GM23248 (cell line): Measurements from ENCODE around the gene BCL11B. TPM values are rescaled to one million over a fixed set of nuclear protein-coding genes. Genes with fewer than 3 reads are reported as not detected.

ENCODE experiments used
- DNase-seq: peaks from one replicate; pipeline ENCODE4 v3.0.0-alpha.2; 2015
- H2AFZ ChIP-seq: fragments of 200-600 bp; sonication (generic); 2 replicates; pipeline ENCODE4 v1.6.1; 2016; ENCODE audit warnings: antibody characterized with exemption
- H3F3A ChIP-seq: fragments of 200-600 bp; sonication (generic); 2 replicates; pipeline ENCODE4 v1.6.1; 2016; ENCODE audit warnings: mild to moderate bottlenecking, antibody characterized with exemption, mixed run types; ENCODE audit not compliant: insufficient read depth
- H3K27ac ChIP-seq: fragments of 200-600 bp; sonication (generic); 2 replicates; pipeline ENCODE4 v1.5.1; 2016; ENCODE audit warnings: mild to moderate bottlenecking
- H3K27me3 ChIP-seq: fragments of 200-600 bp; sonication (generic); replicated peaks from 2 replicates; pipeline ENCODE4 v1.6.1; 2016; ENCODE audit warnings: mild to moderate bottlenecking; ENCODE audit not compliant: insufficient read depth
- H3K36me3 ChIP-seq: fragments of 200-600 bp; sonication (generic); 2 replicates; pipeline ENCODE4 v1.6.1; 2016; ENCODE audit warnings: low read depth, mild to moderate bottlenecking
- H3K4me1 ChIP-seq: fragments of 200-600 bp; sonication (generic); 2 replicates; pipeline ENCODE4 v1.6.1; 2016; ENCODE audit warnings: mild to moderate bottlenecking; ENCODE audit not compliant: insufficient read depth
- H3K4me2 ChIP-seq: fragments of 200-600 bp; sonication (generic); one replicate; pipeline ENCODE4 v1.6.1; 2016; ENCODE audit warnings: mild to moderate bottlenecking; ENCODE audit not compliant: unreplicated experiment
- H3K4me3 ChIP-seq: fragments of 200-600 bp; sonication (generic); 2 replicates; pipeline ENCODE4 v1.5.1; 2016; ENCODE audit warnings: mild to moderate bottlenecking
- H3K79me2 ChIP-seq: fragments of 200-600 bp; sonication (generic); 2 replicates; pipeline ENCODE4 v1.6.1; 2016; ENCODE audit warnings: mild to moderate bottlenecking; ENCODE audit not compliant: insufficient read depth
- H3K9ac ChIP-seq: fragments of 200-600 bp; sonication (generic); 2 replicates; pipeline ENCODE4 v1.6.1; 2016; ENCODE audit warnings: mild to moderate bottlenecking
- H3K9me2 ChIP-seq: fragments of 200-600 bp; sonication (generic); 2 replicates; pipeline ENCODE4 v1.6.1; 2016; ENCODE audit warnings: mixed run types, mild to moderate bottlenecking, moderate library complexity; ENCODE audit not compliant: insufficient read depth
- H3K9me3 ChIP-seq: fragments of 200-600 bp; sonication (generic); one replicate; pipeline ENCODE4 v1.6.1; 2017; ENCODE audit warnings: low read depth
- H4K20me1 ChIP-seq: fragments of 200-600 bp; sonication (generic); 2 replicates; pipeline ENCODE4 v1.6.0; 2016; ENCODE audit not compliant: insufficient read depth
- EZH2 ChIP-seq: fragments of 200-600 bp; sonication (generic); IDR thresholded peaks from 2 replicates; pipeline ENCODE4 v1.6.1; 2018; ENCODE audit warnings: antibody characterized with exemption, mild to moderate bottlenecking; ENCODE audit not compliant: insufficient read depth, poor library complexity, severe bottlenecking
- EZH2phosphoT487 ChIP-seq: fragments of 200-600 bp; sonication (generic); IDR thresholded peaks from 2 replicates; pipeline ENCODE4 v1.6.1; 2018; ENCODE audit warnings: antibody characterized with exemption, moderate library complexity, mild to moderate bottlenecking, low read depth; ENCODE audit not compliant: insufficient read depth
- WGBS, 2 experiments: methylation state at CpG; one replicate each; pipeline ENCODE4 v1.1.6; 2015 to 2017; ENCODE audit warnings: low lambda C conversion rate in 2 of 2, low coverage in 1 of 2; ENCODE audit errors: missing lambda C conversion rate in 2 of 2; 5-methylcytosine and 5-hydroxymethylcytosine counted together
- in situ Hi-C: fragments of 300-500 bp; cut with MboI; formaldehyde crosslinking; loops from 2 replicates; pipeline ENCODE4 v1.15.0; 2020
- polyA plus RNA-seq: library from polyadenylated mRNA; unstranded; fragments of >200 nt; fragmentation: Nextera tagmentation; extraction: Ambion mirVana; gene quantifications from 2 replicates; pipeline ENCODE4 v1.2.1, GENCODE V29; 2016
- total RNA-seq: library from RNA; depleted of rRNA; stranded (reverse); fragments of >200 nt; shearing (Covaris generic); gene quantifications from 2 replicates; pipeline ENCODE4 v1.2.3, GENCODE V29; 2014

The BCL11B gene
- total and polyA plus RNA-seq, 2 experiments from 2014 or later, result not detected

- Histone ChIP-seq H4K20me1 (no peaks in the 10 kb centered on the region), H3K4me1 (no peaks in the 10 kb centered on the region), H3K9me2 (no peaks in the 10 kb centered on the region), H2AFZ (no peak overlapping the region), H3K36me3 (no peaks in the 10 kb centered on the region), H3K79me2 (no peaks in the 10 kb centered on the region), H3K9ac (no peak overlapping the region), H3K27me3 (peaks cover 3% of the 10 kb centered on the region; the same call in 1 of the 2 replicates), H3K9me3 (no peaks in the 10 kb centered on the region), H3K4me2 (no peak overlapping the region), H3K4me3 (no peak overlapping the region), H3K27ac (no peak overlapping the region), H3F3A (no peaks in the 10 kb centered on the region)
- no peak for TF ChIP-seq EZH2
- TF ChIP-seq EZH2phosphoT487, result no peak
- no peak for DNase-seq
- 52 to 53% methylated on average over 18 of the region's 18 CpGs for WGBS, 2 experiments
- in situ Hi-C loops, result no loop called here
Measured at GRCh38 chr14:99284254-99285004, 12.4 kb upstream of the BCL11B start.

DNA sequence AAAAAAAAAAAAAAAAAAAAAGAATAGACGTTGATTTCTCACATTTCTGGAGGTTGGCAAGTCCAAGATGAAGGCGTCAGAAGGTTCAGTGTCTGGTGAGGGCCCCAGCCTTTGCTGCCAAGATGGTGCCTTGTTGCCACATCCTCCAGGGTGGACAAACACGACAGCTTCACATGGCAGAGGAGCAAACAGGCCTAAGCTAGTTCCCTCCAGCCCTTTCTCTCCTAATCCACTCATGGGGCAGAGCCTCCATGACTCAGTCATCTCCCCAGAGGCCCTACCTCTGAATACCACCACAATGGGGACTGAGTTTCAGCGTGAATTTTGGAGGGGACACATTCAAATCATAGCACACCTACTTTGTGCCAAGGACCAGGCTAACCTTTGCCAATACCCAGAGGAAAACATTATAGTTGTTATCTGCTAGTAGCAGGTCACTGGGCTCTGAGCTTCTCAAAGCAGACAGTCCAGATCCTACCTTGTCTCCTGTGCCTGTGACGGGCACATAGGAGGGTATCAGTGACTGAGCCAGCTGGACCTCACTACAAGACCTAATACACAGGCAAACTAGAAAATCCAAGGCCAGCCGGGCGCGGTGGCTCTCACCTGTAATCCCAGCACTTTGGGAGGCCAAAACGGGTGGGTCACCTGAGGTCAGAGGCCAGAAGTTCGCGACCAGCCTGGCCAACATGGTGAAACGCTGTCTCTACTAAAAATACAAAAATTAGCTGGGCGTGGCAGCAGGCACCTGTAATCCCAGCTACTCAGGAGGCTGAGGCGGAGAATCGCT is 10.5 kb upstream of the BCL11B start:
- in situ Hi-C loops, result no loop called here
- no peak for TF ChIP-seq EZH2phosphoT487
- TF ChIP-seq EZH2, result no peak
- no peaks in the 10 kb centered on the region for H3K79me2 ChIP-seq
- no peaks in the 10 kb centered on the region for H4K20me1 ChIP-seq
- WGBS, 2 experiments, result 67 to 70% methylated on average over 15 of the region's 15 CpGs
- no peak overlapping the region for H3K9ac ChIP-seq
- H3K27me3 ChIP-seq, result peaks cover 5% of the 10 kb centered on the region; the same call in 1 of the 2 replicates
- no peak overlapping the region for H3K4me3 ChIP-seq
- H3K9me3 ChIP-seq, result no peaks in the 10 kb centered on the region
- no peaks in the 10 kb centered on the region for H3K9me2 ChIP-seq
- DNase-seq, result no peak
- H3F3A ChIP-seq, result no peaks in the 10 kb centered on the region
- no peak overlapping the region for H3K4me2 ChIP-seq
- no peak overlapping the region for H3K27ac ChIP-seq
- H3K4me1 ChIP-seq, result no peaks in the 10 kb centered on the region
- no peak overlapping the region for H2AFZ ChIP-seq
- H3K36me3 ChIP-seq, result no peaks in the 10 kb centered on the region

- H3K9me2 ChIP-seq, result no peaks in the 10 kb centered on the region
- no peak overlapping the region for H3K27ac ChIP-seq
- no peak overlapping the region for H2AFZ ChIP-seq
- no peaks in the 10 kb centered on the region for H3F3A ChIP-seq
- no peak overlapping the region for H3K9ac ChIP-seq
- no peak for DNase-seq
- H3K79me2 ChIP-seq, result no peaks in the 10 kb centered on the region
- in situ Hi-C loops, result no loop called here
- H3K4me1 ChIP-seq, result no peaks in the 10 kb centered on the region
- no peaks in the 10 kb centered on the region for H3K36me3 ChIP-seq
- TF ChIP-seq EZH2phosphoT487, result no peak
- no peaks in the 10 kb centered on the region for H4K20me1 ChIP-seq
- H3K4me3 ChIP-seq, result no peak overlapping the region
- 57 to 59% methylated on average over 11 of the region's 11 CpGs for WGBS, 2 experiments
- H3K9me3 ChIP-seq, result no peaks in the 10 kb centered on the region
- H3K4me2 ChIP-seq, result no peak overlapping the region
- H3K27me3 ChIP-seq, result peaks cover 9% of the 10 kb centered on the region; the same call in 1 of the 2 replicates
Measured at GRCh38 chr14:99281396-99281795, 9.4 kb upstream of the BCL11B start.

DNA sequence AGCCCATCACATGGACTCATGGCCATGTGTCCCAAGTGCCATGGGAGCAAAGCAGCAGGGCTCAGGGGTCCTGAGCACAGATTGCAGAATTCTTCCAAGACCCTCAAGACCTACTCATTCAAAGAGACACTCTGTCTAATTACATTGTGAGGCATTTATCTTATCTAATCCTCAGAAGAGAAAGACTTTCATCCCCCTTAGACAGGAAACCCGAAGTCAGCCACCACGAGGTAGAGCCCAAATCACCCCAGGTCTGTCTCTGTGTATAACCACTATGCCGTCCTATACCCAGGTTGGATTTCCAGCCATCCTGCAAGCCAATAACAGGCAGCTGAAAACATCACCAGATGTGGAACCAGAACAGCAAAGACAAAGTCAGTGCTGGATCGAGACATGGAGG is 8.9 kb upstream of the BCL11B start:
- Histone ChIP-seq H3F3A (no peaks in the 10 kb centered on the region), H3K79me2 (no peaks in the 10 kb centered on the region), H3K4me3 (no peak overlapping the region), H3K9me3 (no peaks in the 10 kb centered on the region), H3K27ac (no peak overlapping the region), H3K9ac (no peak overlapping the region), H3K4me1 (no peaks in the 10 kb centered on the region), H3K4me2 (no peak overlapping the region), H4K20me1 (no peaks in the 10 kb centered on the region), H3K36me3 (no peaks in the 10 kb centered on the region), H3K27me3 (peaks cover 14% of the 10 kb centered on the region; the same call in 1 of the 2 replicates), H2AFZ (no peak overlapping the region), H3K9me2 (no peaks in the 10 kb centered on the region)
- no peak for TF ChIP-seq EZH2phosphoT487
- no peak for DNase-seq
- in situ Hi-C loops, result no loop called here
- WGBS, 2 experiments, result 45 to 53% methylated on average over 4 of the region's 4 CpGs
